CD4-positive, alpha-beta T cell treated with Interleukin-12 subunit alpha and Interleukin-12 subunit beta, for 1 hour (primary cell): ENCODE results near the gene CCR5AS.
"Not testable (repeated sequence)": the region's sequence is repeated elsewhere in the genome, so short reads cannot be mapped to it uniquely, and the experiment has no call there.

Source experiments
- DNase-seq: peaks from one replicate; pipeline ENCODE4 v3.0.0-alpha.2; 2020

Gene CCR5AS

DNA sequence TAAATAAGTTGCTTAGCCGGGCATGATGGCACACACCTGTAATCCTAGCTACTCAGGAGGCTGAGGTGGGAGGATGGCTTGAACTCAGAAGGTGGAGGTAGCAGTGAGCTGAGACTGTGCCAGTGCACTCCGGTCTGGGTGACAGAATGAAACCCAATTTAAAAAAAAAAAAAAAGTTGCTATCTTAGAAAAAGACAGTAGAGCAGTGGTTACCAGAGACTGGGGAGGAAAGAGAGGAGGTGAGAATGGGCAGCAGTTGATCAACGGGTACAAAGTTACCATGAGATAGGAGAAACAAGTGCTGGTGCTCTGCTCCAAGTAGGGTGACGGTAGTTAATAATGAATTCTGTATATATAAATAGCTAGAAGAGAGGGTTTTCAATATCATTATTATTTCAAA is 53.8 kb downstream of the CCR5AS start:
- DNase-seq, result no peak

DNA sequence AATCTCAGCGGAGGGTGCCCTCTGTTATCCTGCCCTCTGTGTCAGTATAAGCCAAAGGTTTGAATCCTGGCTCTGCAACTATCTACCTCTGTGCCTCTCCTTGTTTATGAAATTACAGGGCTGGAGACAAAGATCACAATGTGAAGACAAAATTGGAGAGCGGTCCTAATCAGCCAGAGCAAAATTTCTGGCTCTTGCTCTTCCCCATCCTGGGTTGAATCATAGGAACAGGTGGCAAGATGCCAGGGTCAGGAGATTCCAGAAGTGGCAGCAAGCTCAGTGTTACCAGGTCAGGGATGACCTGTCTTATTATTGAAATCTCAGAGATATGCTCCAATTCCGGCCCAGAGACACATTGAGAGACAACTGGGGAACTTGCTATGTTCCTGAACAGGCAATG is 55.2 kb downstream of the CCR5AS start:
- no peak for DNase-seq

DNA sequence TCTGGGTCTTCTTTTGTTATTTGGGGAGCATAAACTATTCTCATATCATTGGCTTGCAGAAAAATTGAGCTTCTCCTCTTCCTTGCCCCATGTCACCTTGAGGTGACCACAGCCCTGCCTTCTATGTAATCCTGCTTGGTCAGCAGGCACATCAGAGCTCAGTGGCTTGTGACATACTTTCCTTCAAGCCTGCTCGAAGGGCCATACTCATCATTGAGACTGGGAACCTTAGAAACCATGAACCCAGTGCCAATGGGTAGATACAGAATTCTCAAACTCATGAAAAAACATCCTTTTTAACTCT is 56.7 kb downstream of the CCR5AS start:
- no peak for DNase-seq

GRCh38 chr3:46349484-46350261 is 57.2 kb downstream of the CCR5AS start:
- DNase-seq, result peak; percentile 47

DNA sequence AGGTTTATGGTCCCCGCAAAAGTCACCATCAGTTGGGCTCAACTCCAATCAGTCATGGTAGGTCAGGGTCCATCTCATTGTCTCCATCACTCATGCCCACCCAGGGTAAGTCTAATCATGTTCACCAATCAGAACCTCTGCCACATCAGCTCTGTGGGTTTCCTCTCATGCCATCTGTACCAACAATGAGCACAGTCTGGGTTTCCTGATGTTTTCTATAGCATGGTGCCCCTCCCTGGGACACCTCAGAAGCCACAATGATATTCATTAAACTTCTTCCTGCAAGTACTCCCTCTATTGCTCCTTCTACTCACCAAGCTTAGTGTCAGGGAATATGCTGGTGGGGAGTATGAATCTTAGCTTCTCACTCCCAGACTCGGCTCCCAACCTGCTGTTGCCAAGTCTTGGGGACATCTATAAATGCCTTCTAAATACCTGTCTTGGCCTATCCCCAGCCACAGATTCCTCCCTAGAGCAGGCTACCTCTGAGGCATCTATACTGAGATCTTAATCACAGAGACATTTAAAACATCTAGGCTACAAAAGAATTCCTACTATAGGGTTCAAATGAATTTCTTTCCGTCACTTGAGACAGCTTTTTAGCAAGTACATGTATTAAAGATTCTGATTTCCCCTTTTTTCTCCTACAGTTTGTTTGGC is 57.9 kb downstream of the CCR5AS start:
- no peak for DNase-seq

- DNase-seq, result no peak
These were observed 62.4 kb downstream of the CCR5AS start for GRCh38 chr3:46344476-46344875.

- no peak for DNase-seq
These were observed 68.0 kb downstream of the CCR5AS start for GRCh38 chr3:46338840-46339239.

DNA sequence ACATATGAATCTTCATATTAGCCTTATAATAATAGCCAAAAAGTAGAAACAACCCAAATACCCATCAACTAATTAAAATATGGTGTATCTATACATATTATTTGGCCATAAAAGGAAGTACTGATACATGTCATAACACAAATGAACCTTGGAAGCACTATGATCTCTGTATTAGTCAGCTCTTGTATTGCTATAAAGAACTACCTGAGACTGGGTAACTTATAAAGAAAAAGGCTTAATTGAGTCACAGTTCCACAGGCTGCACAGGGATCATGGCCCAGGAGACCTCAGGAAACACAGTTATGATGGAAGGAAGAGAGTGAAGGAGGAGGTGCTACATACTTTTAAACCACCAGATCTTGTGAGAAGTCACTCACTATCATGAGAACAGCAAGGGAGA is 69.0 kb downstream of the CCR5AS start:
- no peak for DNase-seq

GRCh38 chr3:46335541-46335940 is 71.3 kb downstream of the CCR5AS start:
- no peak for DNase-seq

DNA sequence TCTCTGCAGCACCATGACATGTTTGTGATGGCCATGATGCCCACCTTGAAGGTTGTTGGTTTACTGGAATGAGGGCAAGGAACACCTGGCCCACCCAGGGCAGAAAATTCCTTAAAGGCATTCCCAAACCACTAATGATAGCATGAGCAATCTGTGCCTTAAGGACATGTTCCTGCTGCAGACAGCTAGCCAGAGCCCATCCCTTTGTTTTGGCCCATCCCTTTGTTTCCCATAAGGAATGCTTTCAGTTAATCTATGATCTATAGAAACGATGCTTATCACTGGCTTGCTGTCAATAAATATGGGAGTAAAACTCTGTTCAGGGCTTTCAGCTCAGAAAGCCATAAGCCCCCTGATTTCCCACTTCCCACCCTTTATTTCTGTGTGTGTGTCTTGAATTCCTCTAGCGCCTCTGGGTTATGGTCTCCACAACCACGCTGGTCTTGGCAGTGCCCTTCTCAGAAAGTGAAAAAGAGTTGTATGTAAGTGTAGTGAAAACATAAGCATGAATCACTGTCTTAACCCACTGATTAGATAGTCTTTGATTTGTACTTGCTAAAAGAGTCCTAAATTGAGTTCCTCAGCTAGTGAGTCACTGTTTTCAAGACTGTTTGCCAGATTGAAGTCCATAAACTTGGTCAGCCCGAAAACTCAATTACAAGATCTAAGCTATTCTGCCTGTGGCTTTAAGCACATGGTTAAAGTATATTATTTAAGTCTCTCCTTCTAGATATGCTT is 72.0 kb downstream of the CCR5AS start:
- DNase-seq, result no peak

DNA sequence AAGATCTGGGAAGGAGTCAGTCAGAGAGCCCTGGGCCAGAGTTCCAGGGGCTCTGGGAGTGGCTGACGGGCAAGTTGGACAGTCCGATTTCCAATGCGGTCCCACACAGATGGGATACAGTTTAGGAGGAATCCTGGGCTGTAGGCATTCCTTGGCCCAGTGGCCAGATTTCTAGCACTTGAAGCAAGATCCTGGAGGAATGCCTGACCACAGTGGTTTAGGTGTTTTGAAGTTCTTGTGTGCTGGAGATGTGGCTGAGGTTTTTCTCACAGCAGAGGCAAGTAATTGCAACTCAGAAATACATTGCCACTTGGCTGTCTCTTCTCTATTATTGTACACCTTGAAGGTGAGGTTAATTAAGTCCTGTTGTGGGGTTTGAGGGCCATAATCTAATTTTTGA is 76.2 kb downstream of the CCR5AS start:
- not testable (repeated sequence) for DNase-seq

GRCh38 chr3:46325645-46326300 is 81.1 kb downstream of the CCR5AS start:
- DNase-seq, result no peak

- no peak for DNase-seq
These were observed 82.8 kb downstream of the CCR5AS start for GRCh38 chr3:46324036-46324435.

DNA sequence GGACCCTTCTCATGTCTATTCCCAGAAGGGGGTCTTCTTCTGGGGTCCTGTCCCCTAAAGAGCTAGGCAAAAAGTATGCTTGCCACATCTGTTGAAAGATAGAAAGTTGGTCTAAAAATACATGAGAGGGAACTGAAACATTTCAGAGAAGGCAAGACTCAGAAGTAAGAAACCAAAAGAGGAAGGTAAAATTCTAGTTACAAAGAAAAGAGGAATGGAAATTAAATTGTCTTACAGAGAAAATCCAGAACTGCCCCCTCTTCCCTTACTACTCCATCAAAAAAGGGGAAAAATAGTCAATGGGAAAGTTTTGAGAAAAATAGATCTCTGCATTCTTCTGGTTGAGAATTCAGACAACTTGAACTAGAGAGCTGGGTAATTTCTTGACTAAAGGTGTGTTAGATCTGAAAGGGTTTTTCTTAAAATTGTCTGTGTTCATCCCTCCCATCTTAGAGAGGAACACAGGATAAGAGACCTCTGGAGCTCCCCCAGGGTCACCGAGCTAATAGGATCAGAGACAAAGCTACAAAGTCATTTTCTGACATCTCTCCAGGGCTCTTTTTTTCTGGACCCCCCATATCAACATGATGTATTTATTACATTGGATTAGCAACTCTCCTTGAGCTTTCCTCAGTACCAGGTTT is 85.3 kb downstream of the CCR5AS start:
- DNase-seq, result no peak

DNA sequence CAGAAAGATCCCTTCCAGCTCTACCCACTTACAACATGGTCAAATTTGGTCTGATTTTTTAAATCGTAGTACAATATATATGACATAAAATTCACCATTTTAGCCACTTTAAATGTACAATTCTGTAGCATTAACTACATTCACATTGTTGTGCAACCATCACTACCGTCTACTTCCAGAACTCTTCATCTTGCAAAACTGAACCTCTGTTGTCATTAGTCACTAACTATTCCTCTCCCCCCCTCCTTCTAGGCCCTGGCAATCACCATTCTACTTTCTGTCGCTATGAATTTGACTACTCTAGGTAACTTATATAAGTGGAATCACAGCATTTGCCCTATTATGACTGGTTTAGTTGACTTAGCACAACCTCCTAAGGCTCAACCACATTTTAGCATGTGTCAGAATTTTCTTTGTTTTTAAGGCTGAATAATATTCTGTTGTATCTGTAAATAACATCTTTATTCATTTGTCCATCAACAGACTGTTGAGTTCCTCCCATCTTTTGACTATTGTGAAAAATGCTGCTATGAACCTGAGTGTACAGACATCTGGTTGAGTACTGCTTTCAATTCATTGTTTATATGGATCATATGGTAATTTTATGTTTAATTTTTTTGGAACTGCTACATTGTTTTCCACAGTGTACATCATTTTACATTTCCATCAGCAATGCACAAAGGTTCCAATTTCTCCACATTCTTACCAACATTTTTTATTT is 88.5 kb downstream of the CCR5AS start:
- no peak for DNase-seq

DNA sequence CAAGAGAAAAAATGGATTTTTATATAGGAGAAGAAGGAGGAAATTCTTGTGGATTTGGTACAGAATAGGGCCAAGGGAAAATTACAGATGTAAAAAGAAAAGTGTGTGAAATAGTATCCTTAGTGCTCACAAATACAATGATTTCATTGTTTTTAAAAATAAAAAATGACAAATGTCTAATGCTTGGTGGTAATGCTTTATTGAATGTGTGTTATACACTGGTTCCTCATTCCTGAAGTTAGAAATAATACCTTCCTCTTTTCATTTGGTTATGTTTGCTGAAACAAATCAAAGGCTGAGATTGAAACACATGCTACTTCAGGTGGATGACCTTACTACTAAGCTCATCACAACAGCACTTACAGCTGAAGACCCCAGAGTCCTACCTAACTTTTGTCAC is 90.7 kb downstream of the CCR5AS start:
- no peak for DNase-seq

DNA sequence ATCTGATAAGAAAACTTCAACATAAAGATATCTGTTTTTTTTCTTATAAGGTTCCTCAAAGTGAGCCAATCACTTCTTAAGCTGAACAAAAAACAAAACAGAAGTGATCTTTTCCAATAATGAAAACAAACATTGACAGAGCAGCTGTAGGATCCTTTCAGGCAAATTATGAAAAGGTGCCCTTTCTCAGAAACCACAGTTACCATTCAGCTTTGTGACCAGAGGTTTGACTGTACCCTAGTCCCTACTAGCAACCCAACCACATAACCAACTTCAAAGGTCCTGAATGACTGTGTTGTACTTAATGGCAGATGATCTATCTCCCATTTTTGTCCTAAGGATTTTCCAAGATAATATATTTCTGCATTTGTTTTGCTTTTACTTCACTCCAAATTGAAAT is 92.3 kb downstream of the CCR5AS start:
- no peak for DNase-seq
